ENCODE data around the gene CYREN.
"Not testable (repeated sequence)": the region's sequence is repeated elsewhere in the genome, so short reads cannot be mapped to it uniquely, and the experiment has no call there.

The CYREN gene, protein sequence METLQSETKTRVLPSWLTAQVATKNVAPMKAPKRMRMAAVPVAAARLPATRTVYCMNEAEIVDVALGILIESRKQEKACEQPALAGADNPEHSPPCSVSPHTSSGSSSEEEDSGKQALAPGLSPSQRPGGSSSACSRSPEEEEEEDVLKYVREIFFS

DNA sequence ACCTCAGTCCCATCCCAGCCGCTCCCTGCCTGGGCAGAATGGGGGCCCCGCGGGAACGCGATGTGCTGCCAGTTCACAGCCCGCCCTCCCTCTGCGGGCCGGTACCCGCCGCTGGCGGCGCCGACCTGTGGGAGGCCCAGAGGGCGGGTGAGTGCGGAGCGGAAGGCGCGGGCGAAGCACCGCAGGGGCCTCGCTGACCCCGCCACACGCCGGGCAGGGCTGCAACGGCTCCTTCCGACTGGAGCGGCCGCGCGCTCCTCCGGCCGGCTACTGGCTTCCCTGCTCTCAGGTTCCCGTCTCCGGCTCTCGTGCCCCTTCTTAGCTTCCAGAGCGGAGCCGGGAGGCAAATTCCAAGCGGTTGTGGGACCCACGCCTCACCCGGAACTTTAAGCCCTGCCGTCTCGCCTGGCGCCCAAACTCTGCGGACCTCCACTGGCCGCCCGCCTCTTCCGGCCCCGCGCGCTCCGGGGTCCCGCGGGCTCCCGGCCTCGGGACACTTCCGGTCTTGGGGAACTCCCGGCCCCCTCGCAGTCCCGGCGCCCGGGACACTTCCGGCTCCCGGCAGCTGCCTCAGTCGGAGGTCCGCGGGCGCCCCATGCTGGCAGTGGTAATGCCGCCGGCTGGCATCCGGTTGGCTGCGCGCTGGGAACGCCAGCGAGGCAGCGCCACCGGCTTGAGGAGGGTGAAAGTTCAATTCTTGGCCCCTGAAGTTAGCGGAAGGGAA lies at the start of gene CYREN:
Gene CYREN (minus strand): TSS at position 434 of the 724 bp plus-strand sequence. CDS start 1,785 bp downstream, outside the sequence.
- DNase-seq (ENCODE audit: extremely low read depth in 1 of 2, low read depth in 1 of 2): peak; percentile 63 to 86

DNA sequence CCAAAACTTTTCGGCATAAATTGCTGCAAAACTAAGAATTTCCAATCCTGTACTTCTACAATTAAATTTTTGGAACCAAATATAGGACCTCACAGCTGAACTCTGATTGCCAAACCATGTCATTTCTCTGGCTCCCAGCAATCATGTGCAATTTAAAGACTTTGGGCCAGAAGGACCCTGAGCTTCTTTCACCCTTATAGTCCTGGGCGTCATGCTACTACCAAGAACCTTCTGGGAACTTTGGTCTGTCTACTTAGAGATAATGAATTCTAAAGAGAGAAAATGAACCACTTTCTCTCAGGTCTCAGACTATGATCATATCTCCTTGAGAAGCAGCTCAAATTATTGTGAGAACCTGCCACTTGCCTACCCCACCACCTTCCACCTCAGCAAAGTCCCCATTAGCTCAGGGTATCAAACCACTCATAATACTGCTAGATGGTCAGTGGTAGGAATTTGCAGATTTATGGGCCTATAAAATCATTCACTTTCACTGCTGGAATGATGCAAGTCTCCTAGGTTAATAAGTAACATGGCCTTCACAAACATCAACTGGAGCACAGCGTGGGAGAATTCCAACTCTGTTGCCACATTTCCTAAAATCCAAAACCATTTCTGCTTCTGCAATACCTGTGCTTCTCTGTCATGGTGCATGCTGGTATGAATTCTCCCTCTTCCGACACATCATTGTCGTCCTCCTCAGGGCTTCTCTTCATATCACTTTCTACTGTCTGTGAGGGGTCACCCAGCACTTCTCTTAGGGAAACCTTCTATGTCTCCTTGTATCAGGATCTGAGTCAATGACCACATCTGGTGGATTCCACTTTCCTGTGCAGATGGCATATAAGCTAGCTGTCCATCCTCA lies 47.4 kb upstream of the CYREN start:
- no peak for DNase-seq (ENCODE audit: extremely low read depth in 1 of 2, low read depth in 1 of 2)

DNA sequence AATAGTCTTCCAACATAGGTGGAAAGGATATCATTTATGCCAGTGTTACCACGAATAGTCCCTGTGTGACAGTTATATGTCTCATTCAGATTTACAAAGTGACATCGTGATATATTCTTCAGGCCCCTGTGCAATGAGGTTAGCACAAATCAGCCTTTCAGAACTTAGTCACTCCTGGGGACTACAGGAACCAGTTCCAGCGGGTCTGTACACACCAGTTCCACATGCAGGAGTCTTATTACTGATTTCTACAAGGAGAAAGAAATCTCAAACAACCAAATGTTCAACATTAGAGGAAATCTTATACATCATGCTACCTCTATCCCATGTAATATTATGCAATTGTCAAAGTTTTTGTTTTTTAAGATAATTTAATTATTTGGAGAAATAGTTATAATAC lies 45.2 kb upstream of the CYREN start:
- no peak for DNase-seq (ENCODE audit: extremely low read depth in 1 of 2, low read depth in 1 of 2)

DNA sequence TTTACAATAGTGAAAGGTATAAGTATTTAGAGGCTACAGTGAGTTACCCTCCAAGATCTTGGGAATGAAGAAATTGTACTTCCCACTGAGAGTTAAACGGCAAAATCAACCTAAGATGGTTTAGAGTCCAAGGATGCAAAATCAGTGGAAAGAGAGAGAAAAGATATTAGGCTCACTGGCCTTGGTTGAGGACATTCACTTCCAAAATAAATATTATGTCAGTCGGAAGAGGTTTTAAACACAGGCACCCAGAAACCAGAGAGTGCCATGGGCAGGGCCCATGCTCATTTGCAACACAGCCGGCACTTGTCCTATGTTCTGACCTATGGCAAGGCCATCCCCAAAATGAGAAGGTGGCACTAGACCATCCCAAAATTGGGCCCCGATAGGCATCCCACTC lies 44.7 kb upstream of the CYREN start:
- no peak for DNase-seq (ENCODE audit: extremely low read depth in 1 of 2, low read depth in 1 of 2)

DNA sequence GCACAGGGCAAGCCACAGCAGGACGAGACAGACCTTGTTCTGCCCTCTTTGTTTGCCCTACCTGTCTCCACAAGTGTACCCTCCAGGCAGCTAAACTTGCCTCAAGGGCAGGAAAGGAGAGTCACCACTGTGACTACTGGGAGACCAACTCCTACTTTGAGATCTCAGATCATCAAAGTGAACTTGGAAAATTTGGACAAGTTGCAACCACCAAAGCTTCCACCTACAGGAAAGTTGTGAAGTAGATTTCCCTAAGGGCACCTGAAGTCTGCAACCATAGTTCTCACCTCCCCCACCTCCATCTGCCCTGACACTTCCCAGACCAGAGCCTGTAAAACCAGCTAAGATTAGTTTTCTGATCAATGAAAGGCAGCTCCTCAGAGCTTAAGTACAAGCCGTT lies 43.3 kb upstream of the CYREN start:
- no peak for DNase-seq (ENCODE audit: extremely low read depth in 1 of 2, low read depth in 1 of 2)

DNA sequence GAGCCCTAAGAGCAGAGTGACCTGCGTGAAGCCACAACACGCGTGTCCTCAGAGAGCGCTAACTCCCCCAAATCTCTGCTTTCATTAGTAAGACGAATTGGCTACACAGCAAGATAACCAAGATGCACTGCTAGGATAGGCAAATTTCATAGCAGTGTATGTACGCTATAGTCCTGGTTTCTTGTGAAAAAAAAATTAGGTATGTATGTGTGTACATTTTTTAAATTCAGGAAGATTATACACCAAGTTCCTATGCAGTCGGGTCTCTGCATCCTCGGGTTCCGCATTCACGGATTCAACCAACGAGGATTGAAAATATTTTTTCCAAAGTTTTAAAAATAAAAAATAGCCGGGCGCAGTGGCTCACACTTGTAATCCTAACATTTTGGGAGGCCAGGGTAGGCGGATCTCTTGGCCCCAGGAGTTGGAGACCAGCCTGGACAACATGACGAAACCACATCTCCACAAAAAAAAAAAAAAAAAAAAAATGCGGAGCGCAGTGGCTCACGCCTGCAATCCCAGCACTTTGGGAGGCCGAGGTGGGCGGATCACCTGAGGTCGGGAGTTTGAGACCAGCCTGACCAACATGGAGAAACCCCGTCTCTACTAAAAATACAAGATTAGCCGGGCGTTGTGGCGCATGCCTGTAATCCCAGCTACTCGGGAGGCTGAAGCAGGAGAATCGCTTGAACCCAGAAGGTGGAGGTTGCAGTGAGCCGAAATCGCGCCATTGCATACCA lies 41.6 kb upstream of the CYREN start:
- not testable (repeated sequence) for DNase-seq (ENCODE audit: extremely low read depth in 1 of 2, low read depth in 1 of 2)

DNA sequence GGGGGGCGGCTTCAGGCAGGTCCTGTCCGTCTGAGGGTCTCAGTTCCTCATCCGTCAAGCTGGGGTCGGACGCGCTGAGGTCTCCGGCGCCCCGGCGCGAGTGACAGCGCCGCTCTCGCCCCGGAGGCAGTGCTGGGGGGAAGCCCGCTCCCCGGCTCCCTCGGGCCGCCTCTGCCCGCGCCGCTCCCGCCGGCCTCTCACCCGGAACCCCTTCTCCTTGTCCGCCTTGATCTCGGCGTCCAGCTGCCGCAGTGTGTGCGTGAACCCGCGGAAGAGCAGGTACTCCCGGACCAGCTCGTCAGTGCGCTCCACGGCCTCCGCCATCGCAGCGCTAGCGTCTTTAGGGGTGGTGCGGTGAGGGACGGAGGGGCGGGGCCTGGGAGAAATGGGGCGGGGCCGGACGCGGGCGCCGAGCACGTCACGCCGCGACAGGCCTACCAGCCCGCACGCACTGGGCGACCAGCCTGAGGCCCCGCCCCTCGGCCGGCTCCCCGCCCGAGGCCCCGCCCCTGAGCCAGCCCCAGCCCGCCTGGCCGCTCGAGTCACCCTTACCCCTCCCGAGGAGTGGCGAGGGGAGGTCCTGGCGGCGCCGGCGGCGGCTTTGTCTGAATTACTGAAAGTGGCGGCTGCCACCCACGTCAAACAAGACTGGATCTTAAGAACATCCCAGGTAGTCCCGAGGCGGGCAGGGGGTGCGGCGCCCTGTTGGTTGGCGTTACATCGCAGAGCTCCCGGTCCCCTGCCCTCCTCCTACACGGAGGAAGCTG lies 40.9 kb upstream of the CYREN start, which contains the start of gene WDR91:
Gene WDR91 (minus strand): TSS at position 348 of the 767 bp plus-strand sequence. CDS start 24 bp downstream, at position 324.
- peak; percentile 84 to 95 for DNase-seq (ENCODE audit: extremely low read depth in 1 of 2, low read depth in 1 of 2)

DNA sequence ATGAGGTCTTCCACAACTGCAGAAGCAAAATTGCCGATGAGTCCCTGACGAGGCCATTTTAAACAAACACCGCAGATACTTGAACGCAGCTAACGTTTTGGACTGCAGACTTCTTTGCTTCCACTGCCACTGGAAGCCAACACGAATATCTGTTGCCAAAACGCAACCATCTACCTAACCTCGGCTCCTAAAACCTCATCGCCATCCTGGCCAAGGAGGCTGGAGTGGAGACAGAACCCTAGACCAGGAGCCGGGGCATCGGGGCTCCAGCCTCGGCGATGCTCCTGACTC lies 40.3 kb upstream of the CYREN start:
- no peak for DNase-seq (ENCODE audit: extremely low read depth in 1 of 2, low read depth in 1 of 2)

DNA sequence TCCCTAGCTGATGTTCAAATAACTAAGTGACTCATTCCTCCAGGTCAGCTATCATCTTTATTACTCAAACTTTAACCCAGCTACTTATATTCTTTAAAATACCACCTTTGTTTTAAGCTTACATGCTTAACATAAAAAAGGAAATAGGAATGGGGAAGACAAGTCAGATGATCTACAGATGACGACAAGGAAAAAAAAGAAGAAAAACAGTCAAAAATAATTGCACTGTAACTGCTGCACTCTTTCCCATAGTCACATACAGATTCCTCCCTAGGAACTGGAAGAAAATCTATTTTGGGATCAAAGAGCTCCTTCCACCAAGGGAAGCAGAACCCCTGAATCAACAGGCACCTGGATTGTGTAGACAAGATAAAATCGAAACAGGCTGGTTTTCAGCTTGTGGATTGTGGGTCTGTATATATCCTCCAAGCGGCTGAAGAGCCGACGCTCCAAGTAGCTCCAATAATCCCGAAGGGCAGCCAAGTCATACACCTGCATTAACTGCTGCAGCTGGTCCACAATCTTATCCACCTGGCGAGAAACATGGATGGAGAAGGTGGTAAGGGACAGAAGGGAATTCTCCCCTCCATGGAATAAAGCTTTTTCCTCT lies 38.8 kb upstream of the CYREN start:
- no peak for DNase-seq (ENCODE audit: extremely low read depth in 1 of 2, low read depth in 1 of 2)

DNA sequence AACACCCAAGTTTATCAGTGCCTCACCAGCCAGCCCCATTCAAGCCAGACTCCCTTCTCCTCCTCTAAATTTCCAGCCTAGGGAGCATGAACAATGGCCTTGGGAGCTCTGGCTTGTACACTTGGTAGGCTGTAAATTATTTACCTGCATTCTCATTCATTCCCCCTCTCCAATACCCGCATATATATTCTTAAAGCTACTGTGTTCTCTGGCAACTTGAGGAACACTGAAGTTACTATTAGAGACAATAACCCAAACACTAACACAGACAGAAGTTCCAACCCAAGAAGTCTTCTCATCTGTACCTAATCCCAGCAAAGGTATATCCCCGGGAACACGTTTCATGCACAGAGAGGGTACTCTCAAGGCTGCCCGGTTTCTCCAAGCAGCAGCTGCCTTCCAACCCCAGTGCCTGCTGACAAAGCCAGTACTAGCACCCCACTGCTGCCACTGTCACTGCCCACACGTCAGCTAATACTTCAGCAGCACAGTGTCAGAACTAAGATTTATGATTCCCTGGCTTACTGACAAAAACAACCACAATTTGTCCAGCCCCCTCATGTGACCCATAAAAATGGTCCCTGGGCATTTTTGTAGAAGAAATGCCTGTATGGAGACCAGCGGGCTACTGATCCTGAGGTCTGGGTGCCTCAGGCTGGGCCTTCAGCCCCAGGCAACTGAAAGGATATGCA lies 37.7 kb upstream of the CYREN start:
- no peak for DNase-seq (ENCODE audit: extremely low read depth in 1 of 2, low read depth in 1 of 2)

DNA sequence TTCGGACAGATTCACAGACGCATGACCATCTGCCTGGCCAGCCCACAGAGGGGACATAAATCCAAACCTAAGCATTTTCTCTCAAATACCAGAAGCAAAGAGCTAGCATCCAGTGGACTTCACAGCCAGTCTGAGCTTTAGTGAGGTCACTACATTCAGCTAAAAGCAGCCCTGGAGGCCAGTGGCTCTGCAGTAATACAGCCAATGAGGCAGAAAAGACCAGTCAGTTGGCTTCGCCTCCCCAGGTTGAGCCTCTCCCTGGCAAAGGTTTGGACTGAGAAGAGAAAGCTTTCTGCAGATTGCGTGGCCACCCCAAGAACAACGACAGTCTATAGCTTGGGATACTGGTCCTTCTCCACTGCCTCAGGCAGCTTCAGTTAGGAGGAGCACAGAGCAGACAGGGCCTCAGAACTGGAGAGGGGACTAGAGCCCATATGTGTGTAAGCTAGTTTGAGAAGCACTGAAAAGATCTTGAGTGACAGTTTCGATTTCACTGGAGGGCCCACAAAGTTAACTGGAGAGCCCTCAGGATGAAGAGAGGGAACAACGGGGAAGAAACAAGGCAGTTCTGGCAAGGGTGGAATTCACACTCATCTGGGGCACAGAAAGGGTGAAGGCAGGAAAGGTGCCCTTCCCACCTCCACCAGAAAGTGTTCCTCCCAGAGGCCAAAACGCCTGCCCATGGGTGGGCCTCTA lies 37.0 kb upstream of the CYREN start:
- no peak for DNase-seq (ENCODE audit: extremely low read depth in 1 of 2, low read depth in 1 of 2)

DNA sequence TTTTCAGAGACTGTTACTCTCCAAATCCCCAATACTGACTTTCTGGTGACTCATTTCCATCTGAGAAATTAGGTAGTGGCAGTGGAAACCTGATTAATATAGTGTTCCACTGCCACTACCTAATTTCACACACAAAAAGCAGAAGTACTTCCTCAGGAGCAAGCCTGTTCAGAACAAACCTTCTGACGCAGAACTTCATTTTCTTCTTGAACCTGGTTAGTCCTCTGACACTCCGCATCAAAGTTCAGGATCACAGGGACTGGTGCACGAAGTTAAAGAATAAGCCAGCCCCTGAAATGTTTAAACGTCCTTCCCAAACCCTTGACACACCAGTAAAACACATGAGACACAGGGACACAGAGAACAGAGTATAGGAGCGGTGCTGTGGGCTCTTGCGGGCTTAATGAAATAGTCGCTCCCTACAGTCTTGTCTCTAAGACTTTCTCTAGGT lies 36.5 kb upstream of the CYREN start:
- no peak for DNase-seq (ENCODE audit: extremely low read depth in 1 of 2, low read depth in 1 of 2)

DNA sequence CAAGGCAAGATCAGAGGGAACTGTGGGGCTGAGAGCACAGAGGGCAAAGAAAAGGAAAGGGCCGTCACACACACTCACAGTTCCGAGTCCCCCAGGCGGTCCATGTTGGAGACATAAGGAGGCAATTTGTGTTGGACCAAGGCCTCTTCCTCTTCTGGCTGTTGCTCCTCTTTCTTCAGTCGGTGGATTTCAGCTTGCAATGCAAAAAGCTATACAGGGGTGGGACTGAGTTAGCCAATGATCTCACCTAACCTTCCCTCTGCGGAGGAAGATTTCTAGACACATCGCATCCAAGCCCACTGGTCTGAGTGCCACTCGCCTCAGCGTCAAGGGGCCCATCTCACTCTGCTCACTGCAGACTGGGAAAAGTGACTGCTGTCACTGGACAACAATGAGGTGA lies 35.3 kb upstream of the CYREN start:
- DNase-seq (ENCODE audit: extremely low read depth in 1 of 2, low read depth in 1 of 2): no peak

DNA sequence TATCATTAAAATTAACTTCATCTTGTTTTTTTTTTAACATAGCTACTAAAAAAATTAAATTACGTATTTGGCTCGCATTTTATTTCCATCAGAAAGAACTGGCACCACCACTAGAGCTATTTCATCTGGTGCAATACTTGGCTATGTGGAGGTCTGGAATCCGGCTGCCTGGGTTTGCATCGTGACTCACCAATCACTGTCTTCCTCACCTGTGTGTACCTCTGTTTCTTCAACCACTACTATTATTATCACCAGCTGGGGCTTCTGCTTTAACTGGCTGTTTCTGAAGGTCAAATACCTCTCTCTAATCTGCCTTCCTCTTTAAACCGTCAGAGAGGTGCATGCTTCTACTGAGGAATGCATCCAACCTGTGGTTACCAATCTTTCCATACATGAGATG lies 34.4 kb upstream of the CYREN start:
- DNase-seq (ENCODE audit: extremely low read depth in 1 of 2, low read depth in 1 of 2): no peak

DNA sequence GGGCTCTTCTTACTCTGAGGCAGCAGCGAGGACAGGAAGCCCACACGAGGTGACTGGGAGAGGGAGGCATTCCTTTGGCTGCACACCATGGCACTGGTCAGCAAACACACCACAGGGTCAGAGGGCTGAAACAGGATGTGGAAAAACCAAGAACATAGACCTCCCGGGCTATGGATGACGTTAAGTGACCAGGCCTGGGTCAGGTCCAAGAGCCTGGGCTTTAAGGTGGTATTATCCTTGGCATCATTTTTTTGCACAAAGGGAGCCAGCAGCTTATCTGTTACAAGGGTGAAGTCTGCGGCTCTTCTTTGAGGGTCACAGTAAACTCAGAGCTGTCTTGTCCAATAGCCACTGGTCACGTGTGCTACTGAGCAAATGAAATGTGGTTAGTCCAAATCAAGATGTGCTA lies 33.8 kb upstream of the CYREN start:
- DNase-seq (ENCODE audit: extremely low read depth in 1 of 2, low read depth in 1 of 2): no peak

DNA sequence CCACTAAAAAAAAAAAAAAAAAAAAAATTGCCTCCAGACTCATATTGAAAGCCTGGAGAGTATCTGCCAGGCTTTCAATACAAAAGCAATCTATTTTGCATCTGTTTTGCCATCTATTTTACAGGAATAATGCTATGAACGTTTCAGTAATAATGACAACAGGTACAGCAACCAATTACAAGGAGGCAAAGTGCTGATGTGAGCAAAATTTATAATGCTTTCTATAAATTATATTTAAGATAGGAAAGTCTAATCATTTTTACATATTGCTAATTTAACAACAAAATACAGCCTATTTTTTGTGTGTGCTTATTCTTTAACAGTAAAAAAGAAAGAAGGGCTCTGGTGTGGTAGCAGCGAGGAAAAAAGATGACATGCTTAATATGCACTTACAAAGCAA lies 30.8 kb upstream of the CYREN start:
- DNase-seq (ENCODE audit: extremely low read depth in 1 of 2, low read depth in 1 of 2): no peak

DNA sequence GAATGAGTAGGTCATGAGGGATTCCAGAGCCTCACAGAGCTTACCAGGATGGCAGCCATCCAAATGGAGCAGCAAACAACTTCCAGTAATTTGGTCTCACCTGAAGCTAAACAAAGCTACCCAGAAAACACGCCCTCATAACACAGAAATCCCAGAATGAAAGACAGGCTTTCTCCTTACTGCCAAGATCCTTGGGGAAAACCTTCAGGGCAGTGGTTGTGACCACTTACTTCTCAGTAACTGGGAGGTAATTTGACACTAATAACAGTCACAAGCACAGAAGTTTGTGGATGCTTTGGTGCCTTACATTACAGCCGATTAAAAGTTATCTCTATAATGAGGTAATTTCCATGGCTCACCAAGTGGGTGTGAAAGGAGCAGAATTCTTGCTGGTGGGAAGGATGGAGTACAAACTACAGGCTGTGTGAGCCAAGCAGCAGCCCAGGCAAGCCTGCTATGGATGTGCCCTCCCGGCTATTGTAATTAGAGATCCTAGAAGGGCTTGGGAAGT lies 30.4 kb upstream of the CYREN start:
- DNase-seq (ENCODE audit: extremely low read depth in 1 of 2, low read depth in 1 of 2): no peak

DNA sequence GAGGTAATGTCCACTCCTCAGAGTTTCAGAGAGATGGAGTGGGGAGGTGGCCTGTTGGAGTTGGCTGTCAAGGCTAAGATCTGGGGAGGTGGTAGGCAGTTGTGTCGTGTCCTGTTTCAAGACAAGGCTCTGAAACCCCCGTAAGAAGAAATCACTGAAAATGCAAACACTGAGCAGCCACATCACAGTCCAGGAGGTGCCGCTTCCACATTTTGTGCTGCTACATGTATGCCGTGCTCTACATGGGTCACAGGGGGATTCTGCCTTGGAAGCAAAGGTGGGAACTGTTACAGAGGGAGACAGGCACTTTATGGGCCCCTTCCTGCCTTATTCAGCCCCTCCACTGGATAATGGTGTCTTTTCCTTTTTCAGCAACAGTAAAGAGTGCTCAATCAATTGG lies 28.9 kb upstream of the CYREN start:
- no peak for DNase-seq (ENCODE audit: extremely low read depth in 1 of 2, low read depth in 1 of 2)

Measured in activated CD8-positive, alpha-beta memory T cell treated with anti-CD3 and anti-CD28 coated beads for 1 hour (primary cell).